ENCODE results near the gene KLHL29. TPM values are rescaled to one million over a fixed set of nuclear protein-coding genes. Genes with fewer than 3 reads are reported as not detected.

The KLHL29 gene
- total RNA-seq, 1 experiment from 2014 or later, result 2.4 TPM

DNA sequence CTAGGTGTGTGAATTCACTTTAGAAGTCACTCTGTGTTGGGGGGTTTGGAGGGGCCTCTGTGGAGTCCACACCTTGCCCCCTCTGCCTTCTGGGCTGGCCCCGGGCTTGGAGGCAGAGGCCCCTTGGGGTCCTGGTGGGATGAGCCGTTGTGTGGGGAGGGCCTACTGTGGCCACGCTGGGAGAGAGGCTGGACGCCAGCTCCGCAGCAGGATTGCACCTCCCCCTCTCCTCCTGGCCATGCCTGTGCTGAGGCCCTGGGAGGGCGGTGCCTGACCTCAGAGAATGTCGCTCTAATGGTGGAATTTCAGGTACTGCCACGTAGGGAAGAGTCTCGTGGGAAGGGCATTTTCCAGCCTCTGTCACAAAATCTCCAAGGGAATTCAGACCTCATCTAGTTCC is 304.9 kb downstream of the KLHL29 start:
- no peaks in the 10 kb centered on the region for H3K23me2 ChIP-seq (ENCODE audit: insufficient read length, low read depth, low read length, poor library complexity, severe bottlenecking)
- TF ChIP-seq CTCF (conservative IDR thresholded peaks at IDR 0.05), result no peak
- no peaks in the 10 kb centered on the region for H4K20me1 ChIP-seq (ENCODE audit: control insufficient read depth, insufficient read depth, insufficient read length)
- no peak for DNase-seq
- no peak overlapping the region for H4K8ac ChIP-seq (replicated peaks; ENCODE audit: insufficient read length, low read depth, low read length)
- no peak overlapping the region for H2BK5ac ChIP-seq (ENCODE audit: insufficient read length, low read length)
- H2BK20ac ChIP-seq (ENCODE audit: low read depth, low read length, poor library complexity, severe bottlenecking), result no peak overlapping the region
- H3K79me2 ChIP-seq (ENCODE audit: insufficient read depth, low read length), result no peaks in the 10 kb centered on the region
- no peaks in the 10 kb centered on the region for H3K27me3 Mint-ChIP-seq (ENCODE audit: low read depth)
- H4K5ac ChIP-seq (ENCODE audit: insufficient read length, low read depth, low read length), result no peak overlapping the region
- H2BK120ac ChIP-seq (ENCODE audit: low read depth, low read length, poor library complexity, severe bottlenecking), result no peak overlapping the region
- H3K4me2 ChIP-seq (ENCODE audit: insufficient read depth, insufficient read length, low read length), result no peak overlapping the region
- H3K9me3 ChIP-seq (ENCODE audit: control insufficient read depth, low read depth, low read length), result no peaks in the 10 kb centered on the region
- H2AFZ ChIP-seq (ENCODE audit: low read length), result no peak overlapping the region
- H3K18ac ChIP-seq (ENCODE audit: insufficient read length, low read depth, low read length), result no peak overlapping the region
- H3K4me1 ChIP-seq (ENCODE audit: insufficient read depth, low read length), result no peaks in the 10 kb centered on the region
- no peak overlapping the region; the same call in 1 of the 2 replicates for H3K14ac ChIP-seq (ENCODE audit: insufficient read depth, low read length)
- no peak overlapping the region for H3K23ac ChIP-seq (ENCODE audit: insufficient read length, low read depth, low read length)
- H2BK15ac ChIP-seq (ENCODE audit: low read depth, low read length), result no peak overlapping the region
- peaks cover 0 to 4% (median 0%) of the 10 kb centered on the region in 3 experiments; a peak in 2 of 7 replicates for H3K36me3 Mint-ChIP-seq (ENCODE audit: insufficient read depth in 1 of 3, low read depth in 3 of 3)
- no peak overlapping the region for H2BK12ac ChIP-seq (ENCODE audit: insufficient read length, low read depth, low read length)
- WGBS (ENCODE audit: extremely low coverage, insufficient read length, low lambda C conversion rate), result no CpG with 5 or more reads among the region's 9 CpGs
- H3K9ac ChIP-seq (ENCODE audit: extremely low read depth, insufficient read length, low read length), result no peak overlapping the region
- H3K56ac ChIP-seq (ENCODE audit: insufficient read length, low read depth, low read length), result no peak overlapping the region
- H3K27ac ChIP-seq (ENCODE audit: insufficient read length, low read depth, low read length), result no peak overlapping the region
- H3K27me3 ChIP-seq (ENCODE audit: insufficient read depth, low read length), result no peaks in the 10 kb centered on the region
- H4K91ac ChIP-seq (ENCODE audit: insufficient read length, low read depth, low read length), result no peak overlapping the region
- H3K4me3 Mint-ChIP-seq, result no peak overlapping the region
- H3K9me3 Mint-ChIP-seq, result no peaks in the 10 kb centered on the region; a peak in 1 of 5 replicates
- no peaks in the 10 kb centered on the region for H3K79me1 ChIP-seq (ENCODE audit: insufficient read depth, low read depth, low read length, poor library complexity, severe bottlenecking)
- peaks cover 5 to 20% of the 10 kb centered on the region in 2 experiments for H3K4me1 Mint-ChIP-seq
- no peak overlapping the region for H3K4ac ChIP-seq (ENCODE audit: low read depth, low read length)
- H2AK5ac ChIP-seq (ENCODE audit: insufficient read length, low read length), result no peak overlapping the region
- no peak overlapping the region; a peak in 1 of 7 replicates for H3K27ac Mint-ChIP-seq
- H3T11ph ChIP-seq (ENCODE audit: low read length), result no peak overlapping the region
